HepG2 (cell line): Measurements from ENCODE around the gene SEMA7A. TPM values are rescaled to one million over a fixed set of nuclear protein-coding genes. Genes with fewer than 3 reads are reported as not detected.
A peak's percentile ranks its signal among the peaks of the same experiment; 100 is the strongest.

ENCODE experiments used
- ASH2L ChIP-seq: fragments of 300-600, 200-600 bp; sonication (generic); IDR thresholded peaks from 2 replicates; pipeline ENCODE4 v1.7.0; 2017; ENCODE audit warnings: low read depth, mild to moderate bottlenecking, moderate library complexity, mixed read lengths, low read length; ENCODE audit not compliant: insufficient read length
- ATRX ChIP-seq: sonication (generic); formaldehyde crosslinking; IDR thresholded peaks from 2 replicates; pipeline ENCODE4 v1.4.0; 2020; ENCODE audit warnings: missing genetic modification reagents, borderline replicate concordance
- DPF2 ChIP-seq: sonication (generic); formaldehyde crosslinking; IDR thresholded peaks from 2 replicates; pipeline ENCODE4 v1.4.0; 2020; ENCODE audit warnings: mild to moderate bottlenecking, low read depth, missing genetic modification reagents, borderline replicate concordance
- ELF4 ChIP-seq: sonication (generic); formaldehyde crosslinking; IDR thresholded peaks from 2 replicates; pipeline ENCODE4 v1.5.0; 2020; ENCODE audit warnings: missing genetic modification reagents, mild to moderate bottlenecking, moderate library complexity, borderline replicate concordance
- GTF3A ChIP-seq: sonication (generic); formaldehyde crosslinking; conservative IDR thresholded peaks from 2 replicates; pipeline ENCODE4 v1.4.0; 2020; ENCODE audit warnings: mild to moderate bottlenecking, missing genetic modification reagents
- KLF15 ChIP-seq: sonication (generic); formaldehyde crosslinking; IDR thresholded peaks from 2 replicates; pipeline ENCODE4 v1.8.1; 2023; ENCODE audit warnings: borderline replicate concordance, mild to moderate bottlenecking, inconsistent platforms, missing genetic modification reagents, mixed read lengths
- MED13 ChIP-seq: sonication (generic); formaldehyde crosslinking; IDR thresholded peaks from 2 replicates; pipeline ENCODE4 v1.5.0; 2020; ENCODE audit warnings: missing genetic modification reagents
- MXI1 ChIP-seq: IDR thresholded peaks from 3 replicates; pipeline ENCODE4 v1.6.1; 2012; ENCODE audit warnings: low read depth, low read length, inconsistent platforms, borderline replicate concordance
- NKX3-1 ChIP-seq: sonication (generic); formaldehyde crosslinking; IDR thresholded peaks from 2 replicates; pipeline ENCODE4 v1.5.0; 2020; ENCODE audit warnings: missing genetic modification reagents
- PHB2 ChIP-seq: fragments of 450-650 bp; IDR thresholded peaks from 2 replicates; pipeline ENCODE4 v1.6.1; 2018; ENCODE audit not compliant: partially characterized antibody
- REL ChIP-seq: sonication (generic); formaldehyde crosslinking; conservative IDR thresholded peaks from 2 replicates; pipeline ENCODE4 v1.8.0; 2022; ENCODE audit warnings: mild to moderate bottlenecking, missing genetic modification reagents, moderate library complexity
- RFX1 ChIP-seq: fragments of 450-650 bp; IDR thresholded peaks from 2 replicates; pipeline ENCODE4 v1.6.1; 2017
- SIN3B ChIP-seq: fragments of 150-350 bp; IDR thresholded peaks from 2 replicates; pipeline ENCODE4 v1.6.1; 2014; ENCODE audit warnings: low read length
- SSRP1 ChIP-seq: IDR thresholded peaks from 2 replicates; pipeline ENCODE4 v1.6.1; 2016; ENCODE audit warnings: control low read depth
- SYNCRIP ChIP-seq: fragments of 200-400 bp; formaldehyde crosslinking; IDR thresholded peaks from 2 replicates; pipeline ENCODE4 v1.6.1; 2018; ENCODE audit warnings: mild to moderate bottlenecking, low read depth, low read length; ENCODE audit not compliant: insufficient read depth
- ZBTB8A ChIP-seq: sonication (generic); formaldehyde crosslinking; IDR thresholded peaks from 2 replicates; pipeline ENCODE4 v1.4.0; 2020; ENCODE audit warnings: mild to moderate bottlenecking, low read depth, missing genetic modification reagents, borderline replicate concordance
- ZNF225 ChIP-seq: sonication (generic); formaldehyde crosslinking; IDR thresholded peaks from 2 replicates; pipeline ENCODE4 v1.4.0; 2020; ENCODE audit warnings: mild to moderate bottlenecking, missing genetic modification reagents
- ZNF264 ChIP-seq: sonication (generic); formaldehyde crosslinking; IDR thresholded peaks from 2 replicates; pipeline ENCODE4 v1.4.0; 2020; ENCODE audit warnings: missing genetic modification reagents
- ZNF292 ChIP-seq: sonication (generic); formaldehyde crosslinking; IDR thresholded peaks from 2 replicates; pipeline ENCODE4 v1.8.1; 2022; ENCODE audit warnings: mild to moderate bottlenecking, low read depth, missing genetic modification reagents, borderline replicate concordance
- ZNF33B ChIP-seq: sonication (generic); formaldehyde crosslinking; IDR thresholded peaks from 2 replicates; pipeline ENCODE4 v1.5.1; 2020; ENCODE audit warnings: mild to moderate bottlenecking, missing genetic modification reagents
- ZNF383 ChIP-seq: sonication (generic); formaldehyde crosslinking; IDR thresholded peaks from 2 replicates; pipeline ENCODE4 v1.4.0; 2020; ENCODE audit warnings: missing genetic modification reagents, mild to moderate bottlenecking, borderline replicate concordance
- ZNF484 ChIP-seq: sonication (generic); formaldehyde crosslinking; IDR thresholded peaks from 2 replicates; pipeline ENCODE4 v1.5.1; 2020; ENCODE audit warnings: mild to moderate bottlenecking, low read depth, missing genetic modification reagents, borderline replicate concordance
- ZNF501 ChIP-seq: sonication (generic); formaldehyde crosslinking; IDR thresholded peaks from 2 replicates; pipeline ENCODE4 v1.5.1; 2020; ENCODE audit warnings: mild to moderate bottlenecking, moderate library complexity, missing genetic modification reagents
- polyA plus RNA-seq, 8 experiments: library from polyadenylated mRNA; depleted of rRNA in 3 of 8; stranded (reverse) in 7 of 8; unstranded in 1 of 8; fragments of >200 nt; fragmentation: Illumina TruSeq in 4 of 8; extraction: Trizol in 4 of 8; gene quantifications; 2 replicates each; pipeline versions ENCODE4 v1.2.1 to v1.2.3, GENCODE V29; 2011 to 2016; ENCODE audit warnings: low read depth in 4 of 8, missing spikeins in 1 of 8, mixed read lengths in 1 of 8; ENCODE audit not compliant: insufficient read depth in 1 of 8
- total RNA-seq, 5 experiments: library from RNA; depleted of rRNA; stranded (reverse); fragments of >200 nt; fragmentation: Illumina TruSeq; extraction: Trizol; gene quantifications; 2 replicates each; pipeline ENCODE4 v1.2.3, GENCODE V29; 2016; ENCODE audit warnings: low read depth in 1 of 5
- TF ChIP-seq, protein P1 (sequence below): sonication (generic); formaldehyde crosslinking; IDR thresholded peaks from 2 replicates; pipeline ENCODE4 v1.8.0; 2022; ENCODE audit warnings: low read depth, missing genetic modification reagents
- TF ChIP-seq, protein P2 (sequence below): sonication (generic); formaldehyde crosslinking; IDR thresholded peaks from 2 replicates; pipeline ENCODE4 v1.8.0; 2022; ENCODE audit warnings: mild to moderate bottlenecking, missing genetic modification reagents, moderate library complexity
- TF ChIP-seq, protein P3 (sequence below): sonication (generic); formaldehyde crosslinking; IDR thresholded peaks from 2 replicates; pipeline ENCODE4 v1.5.0; 2020; ENCODE audit warnings: mild to moderate bottlenecking, missing genetic modification reagents

The SEMA7A gene
- total and polyA plus RNA-seq, 2 of the 13 experiments (the other 11 are each of a cell fraction or from before 2014, with no cell fraction given) = 9.0 to 15.8 TPM

DNA sequence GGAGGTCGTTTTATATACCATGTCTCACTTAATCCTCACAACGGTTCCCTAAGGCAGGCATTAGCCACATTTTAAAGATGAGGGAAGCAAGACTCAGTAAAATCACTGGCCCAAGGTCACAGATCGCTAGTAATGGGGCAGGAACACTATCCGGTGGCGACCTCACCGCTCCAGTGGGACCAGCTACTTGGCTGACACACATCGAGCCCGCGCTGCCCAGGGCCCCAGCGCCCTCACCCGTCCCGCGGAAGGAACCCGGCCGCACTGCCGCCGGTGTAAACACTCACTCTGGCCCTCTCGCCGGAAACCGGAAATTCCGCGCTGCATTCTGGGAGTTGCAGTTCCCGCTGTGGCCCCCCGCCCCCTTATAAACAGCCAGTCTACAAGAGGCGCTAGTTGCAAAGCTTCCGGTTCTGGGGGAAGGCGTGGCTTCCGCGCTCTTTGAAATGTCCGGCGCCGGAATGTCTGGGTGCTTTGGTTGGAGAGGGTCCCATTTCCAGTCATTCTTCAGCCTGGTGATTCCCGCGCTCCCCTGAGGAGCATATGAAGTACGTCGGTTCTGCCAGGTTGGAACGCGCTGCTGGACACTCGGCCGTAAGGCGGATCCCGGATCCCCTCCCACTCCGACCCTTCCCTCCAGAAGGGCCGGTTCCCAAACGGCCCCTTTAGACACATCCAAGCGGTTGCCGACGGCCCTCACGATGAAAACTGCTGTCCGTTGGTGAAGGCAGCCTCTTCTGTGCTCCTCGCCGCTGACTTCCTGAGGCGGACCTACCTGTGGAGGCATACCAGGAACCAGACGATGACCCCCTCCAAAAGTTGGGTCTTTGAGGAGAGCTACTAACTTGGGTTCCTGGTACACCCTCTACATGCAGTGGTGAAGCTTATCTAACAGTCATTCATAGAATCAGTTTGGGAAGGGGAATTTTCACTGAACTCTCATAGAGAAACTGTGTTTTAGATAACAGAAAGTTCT is 27.4 kb upstream of the SEMA7A start, which contains the start of gene UBL7 (continued):
- TF ChIP-seq, protein P1, sequence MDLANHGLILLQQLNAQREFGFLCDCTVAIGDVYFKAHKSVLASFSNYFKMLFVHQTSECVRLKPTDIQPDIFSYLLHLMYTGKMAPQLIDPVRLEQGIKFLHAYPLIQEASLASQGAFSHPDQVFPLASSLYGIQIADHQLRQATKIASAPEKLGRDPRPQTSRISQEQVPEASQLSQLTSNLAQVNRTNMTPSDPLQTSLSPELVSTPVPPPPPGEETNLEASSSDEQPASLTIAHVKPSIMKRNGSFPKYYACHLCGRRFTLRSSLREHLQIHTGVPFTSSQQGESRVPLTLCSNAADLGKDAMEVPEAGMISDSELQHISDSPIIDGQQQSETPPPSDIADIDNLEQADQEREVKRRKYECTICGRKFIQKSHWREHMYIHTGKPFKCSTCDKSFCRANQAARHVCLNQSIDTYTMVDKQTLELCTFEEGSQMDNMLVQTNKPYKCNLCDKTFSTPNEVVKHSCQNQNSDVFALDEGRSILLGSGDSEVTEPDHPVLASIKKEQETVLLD (CRISPR knock-in tag) = peak; percentile 63; the same call in 1 of the 2 replicates
- no peak for TF ChIP-seq PHB2
- no peak for TF ChIP-seq RFX1
- TF ChIP-seq MXI1 = peak; percentile 86; the same call in 1 of the 3 replicates
- no peak for TF ChIP-seq SSRP1 (CRISPR knock-in tag)
- no peak for TF ChIP-seq SYNCRIP
- TF ChIP-seq SIN3B = peak; percentile 91
- TF ChIP-seq MED13 (CRISPR knock-in tag) = no peak; the same call in 1 of the 2 replicates
- peak; percentile 75; the same call in 1 of the 2 replicates for TF ChIP-seq ZNF292 (CRISPR knock-in tag)
- no peak for TF ChIP-seq ATRX (CRISPR knock-in tag)
- TF ChIP-seq ZNF33B (CRISPR knock-in tag) = no peak; the same call in 1 of the 2 replicates
- no peak for TF ChIP-seq ZNF383
- no peak for TF ChIP-seq ZNF484 (CRISPR knock-in tag)
- peak; percentile 53 for TF ChIP-seq REL (CRISPR knock-in tag)
- peak; percentile 77 for TF ChIP-seq ZNF501 (CRISPR knock-in tag)
- no peak for TF ChIP-seq GTF3A (CRISPR knock-in tag)
- TF ChIP-seq ELF4 = peak; percentile 94
- TF ChIP-seq ASH2L = peak; percentile 86
- no peak for TF ChIP-seq ZBTB8A
- 0 out of 2 replicates have a peak, but pooled peaks have one; percentile 69 for TF ChIP-seq ZNF264
- TF ChIP-seq KLF15 = peak; percentile 24; the same call in 1 of the 2 replicates
- TF ChIP-seq NKX3-1 (CRISPR knock-in tag) = peak; percentile 69; the same call in 1 of the 2 replicates
- TF ChIP-seq, protein P2, sequence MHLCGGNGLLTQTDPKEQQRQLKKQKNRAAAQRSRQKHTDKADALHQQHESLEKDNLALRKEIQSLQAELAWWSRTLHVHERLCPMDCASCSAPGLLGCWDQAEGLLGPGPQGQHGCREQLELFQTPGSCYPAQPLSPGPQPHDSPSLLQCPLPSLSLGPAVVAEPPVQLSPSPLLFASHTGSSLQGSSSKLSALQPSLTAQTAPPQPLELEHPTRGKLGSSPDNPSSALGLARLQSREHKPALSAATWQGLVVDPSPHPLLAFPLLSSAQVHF (CRISPR knock-in tag) = no peak
- no peak for TF ChIP-seq DPF2 (CRISPR knock-in tag)
- TF ChIP-seq, protein P3, sequence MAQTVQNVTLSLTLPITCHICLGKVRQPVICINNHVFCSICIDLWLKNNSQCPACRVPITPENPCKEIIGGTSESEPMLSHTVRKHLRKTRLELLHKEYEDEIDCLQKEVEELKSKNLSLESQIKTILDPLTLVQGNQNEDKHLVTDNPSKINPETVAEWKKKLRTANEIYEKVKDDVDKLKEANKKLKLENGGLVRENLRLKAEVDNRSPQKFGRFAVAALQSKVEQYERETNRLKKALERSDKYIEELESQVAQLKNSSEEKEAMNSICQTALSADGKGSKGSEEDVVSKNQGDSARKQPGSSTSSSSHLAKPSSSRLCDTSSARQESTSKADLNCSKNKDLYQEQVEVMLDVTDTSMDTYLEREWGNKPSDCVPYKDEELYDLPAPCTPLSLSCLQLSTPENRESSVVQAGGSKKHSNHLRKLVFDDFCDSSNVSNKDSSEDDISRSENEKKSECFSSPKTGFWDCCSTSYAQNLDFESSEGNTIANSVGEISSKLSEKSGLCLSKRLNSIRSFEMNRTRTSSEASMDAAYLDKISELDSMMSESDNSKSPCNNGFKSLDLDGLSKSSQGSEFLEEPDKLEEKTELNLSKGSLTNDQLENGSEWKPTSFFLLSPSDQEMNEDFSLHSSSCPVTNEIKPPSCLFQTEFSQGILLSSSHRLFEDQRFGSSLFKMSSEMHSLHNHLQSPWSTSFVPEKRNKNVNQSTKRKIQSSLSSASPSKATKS (CRISPR knock-in tag) = peak; percentile 42; the same call in 1 of the 2 replicates
- TF ChIP-seq ZNF225 (CRISPR knock-in tag) = no peak
